ENCODE data around the gene KCTD20.

The KCTD20 gene

DNA sequence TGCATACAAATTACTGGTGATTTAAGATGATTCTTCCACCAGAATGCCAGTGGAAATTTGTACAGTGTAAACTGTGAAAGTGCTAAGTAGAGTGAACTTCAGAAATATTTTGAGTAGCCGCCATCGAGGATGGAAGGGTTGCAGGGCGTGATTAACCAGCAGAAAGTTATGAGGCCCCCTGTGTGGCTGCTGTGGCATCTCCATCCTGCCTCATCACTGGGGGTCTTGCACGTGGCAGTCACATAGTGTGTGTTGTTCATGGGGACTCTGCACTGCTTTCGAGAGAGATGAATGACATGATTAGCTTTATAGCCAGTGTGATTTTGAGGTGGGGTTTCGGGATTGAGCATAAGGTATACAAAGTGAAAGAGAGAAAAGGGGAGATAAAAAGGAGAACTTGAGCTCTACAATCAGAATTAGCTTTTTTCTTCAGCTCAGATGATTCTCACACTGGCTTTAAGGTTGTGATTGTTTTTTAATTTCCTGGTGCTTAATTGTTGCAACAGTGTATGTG lies 26.4 kb downstream of the KCTD20 start:
- no peaks in the 10 kb centered on the region for H3K9me2 ChIP-seq (replicated peaks; ENCODE audit: low read depth, low read length)
- H3F3A ChIP-seq (ENCODE audit: low read depth): no peaks in the 10 kb centered on the region
- no peak overlapping the region for H3K4me3 ChIP-seq (ENCODE audit: low read length, poor library complexity, severe bottlenecking)
- H2AFZ ChIP-seq (ENCODE audit: low read length): no peak overlapping the region
- H3K4me1 ChIP-seq (ENCODE audit: insufficient read depth, low read length, poor library complexity, severe bottlenecking): peaks cover 5% of the 10 kb centered on the region
- H4K20me1 ChIP-seq (ENCODE audit: insufficient read depth, low read length, poor library complexity, severe bottlenecking): peaks cover 15% of the 10 kb centered on the region
- no peak overlapping the region for H3K4me2 ChIP-seq (ENCODE audit: low read depth, low read length, poor library complexity, severe bottlenecking)
- TF ChIP-seq, protein P1, sequence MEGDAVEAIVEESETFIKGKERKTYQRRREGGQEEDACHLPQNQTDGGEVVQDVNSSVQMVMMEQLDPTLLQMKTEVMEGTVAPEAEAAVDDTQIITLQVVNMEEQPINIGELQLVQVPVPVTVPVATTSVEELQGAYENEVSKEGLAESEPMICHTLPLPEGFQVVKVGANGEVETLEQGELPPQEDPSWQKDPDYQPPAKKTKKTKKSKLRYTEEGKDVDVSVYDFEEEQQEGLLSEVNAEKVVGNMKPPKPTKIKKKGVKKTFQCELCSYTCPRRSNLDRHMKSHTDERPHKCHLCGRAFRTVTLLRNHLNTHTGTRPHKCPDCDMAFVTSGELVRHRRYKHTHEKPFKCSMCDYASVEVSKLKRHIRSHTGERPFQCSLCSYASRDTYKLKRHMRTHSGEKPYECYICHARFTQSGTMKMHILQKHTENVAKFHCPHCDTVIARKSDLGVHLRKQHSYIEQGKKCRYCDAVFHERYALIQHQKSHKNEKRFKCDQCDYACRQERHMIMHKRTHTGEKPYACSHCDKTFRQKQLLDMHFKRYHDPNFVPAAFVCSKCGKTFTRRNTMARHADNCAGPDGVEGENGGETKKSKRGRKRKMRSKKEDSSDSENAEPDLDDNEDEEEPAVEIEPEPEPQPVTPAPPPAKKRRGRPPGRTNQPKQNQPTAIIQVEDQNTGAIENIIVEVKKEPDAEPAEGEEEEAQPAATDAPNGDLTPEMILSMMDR (conservative IDR thresholded peaks at IDR 0.05; ENCODE audit: low read length): no peak
- TF ChIP-seq EZH2phosphoT487 (IDR thresholded peaks at IDR 0.05; ENCODE audit: borderline replicate concordance): no peak
- no peak overlapping the region for H3K9ac ChIP-seq (ENCODE audit: low read depth, low read length, poor library complexity, severe bottlenecking)
- H3K27me3 ChIP-seq (ENCODE audit: insufficient read depth, low read length, poor library complexity, severe bottlenecking): no peaks in the 10 kb centered on the region
- peaks cover 20% of the 10 kb centered on the region; the same call in 1 of the 2 replicates for H3K36me3 ChIP-seq (ENCODE audit: insufficient read depth, low read length)
- H3K9me3 ChIP-seq (ENCODE audit: insufficient read depth, low read depth, low read length): no peaks in the 10 kb centered on the region
- peaks cover 50% of the 10 kb centered on the region for H3K79me2 ChIP-seq (ENCODE audit: insufficient read depth, low read length)

- no peaks in the 10 kb centered on the region for H3K9me3 ChIP-seq (ENCODE audit: insufficient read depth, low read depth, low read length)
- peaks cover 5% of the 10 kb centered on the region for H3K4me1 ChIP-seq (ENCODE audit: insufficient read depth, low read length, poor library complexity, severe bottlenecking)
- H2AFZ ChIP-seq (ENCODE audit: low read length): no peak overlapping the region
- H3K9ac ChIP-seq (ENCODE audit: low read depth, low read length, poor library complexity, severe bottlenecking): no peak overlapping the region
- no peaks in the 10 kb centered on the region for H3F3A ChIP-seq (ENCODE audit: low read depth)
- H3K36me3 ChIP-seq (ENCODE audit: insufficient read depth, low read length): peaks cover 27% of the 10 kb centered on the region; the same call in 1 of the 2 replicates
- H3K9me2 ChIP-seq (replicated peaks; ENCODE audit: low read depth, low read length): no peaks in the 10 kb centered on the region
- TF ChIP-seq EZH2phosphoT487 (IDR thresholded peaks at IDR 0.05; ENCODE audit: borderline replicate concordance): no peak
- TF ChIP-seq, protein P1 (conservative IDR thresholded peaks at IDR 0.05; ENCODE audit: low read length): no peak
- H3K27me3 ChIP-seq (ENCODE audit: insufficient read depth, low read length, poor library complexity, severe bottlenecking): no peaks in the 10 kb centered on the region
- H3K4me3 ChIP-seq (ENCODE audit: low read length, poor library complexity, severe bottlenecking): no peak overlapping the region
- no peak overlapping the region for H3K4me2 ChIP-seq (ENCODE audit: low read depth, low read length, poor library complexity, severe bottlenecking)
- peaks cover 15% of the 10 kb centered on the region for H4K20me1 ChIP-seq (ENCODE audit: insufficient read depth, low read length, poor library complexity, severe bottlenecking)
- H3K79me2 ChIP-seq (ENCODE audit: insufficient read depth, low read length): peaks cover 43% of the 10 kb centered on the region
Measured at GRCh38 chr6:36469946-36470345, 27.1 kb downstream of the KCTD20 start.

DNA sequence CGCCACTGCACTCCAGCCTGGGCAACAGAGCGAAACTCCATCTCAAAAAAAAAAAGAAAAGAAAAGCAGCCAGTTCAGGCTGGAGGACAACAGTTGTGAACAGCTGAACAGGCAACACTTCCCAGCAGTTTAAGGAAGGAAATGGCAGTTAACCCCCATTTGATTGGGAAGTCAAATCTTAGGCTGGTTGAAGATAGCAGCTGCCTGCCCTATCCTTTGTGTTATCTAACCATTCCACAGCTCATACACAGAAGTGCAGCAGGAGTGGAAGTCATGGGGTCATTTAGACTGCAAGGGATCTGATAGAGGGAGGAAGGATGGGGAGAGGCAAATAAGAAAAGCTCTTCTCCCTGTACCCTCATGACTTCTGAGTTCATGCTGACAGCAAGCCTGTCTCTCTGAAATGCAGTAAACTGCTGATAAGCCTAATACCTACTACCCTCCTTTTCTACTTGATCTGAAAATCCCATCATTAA lies 35.3 kb downstream of the KCTD20 start:
- H2AFZ ChIP-seq (ENCODE audit: low read length): no peak overlapping the region
- H3K79me2 ChIP-seq (ENCODE audit: insufficient read depth, low read length): no peaks in the 10 kb centered on the region
- no peaks in the 10 kb centered on the region for H3K27me3 ChIP-seq (ENCODE audit: insufficient read depth, low read length, poor library complexity, severe bottlenecking)
- H3K9me3 ChIP-seq (ENCODE audit: insufficient read depth, low read depth, low read length): no peaks in the 10 kb centered on the region
- H3F3A ChIP-seq (ENCODE audit: low read depth): peaks cover 4% of the 10 kb centered on the region; the same call in 1 of the 2 replicates
- TF ChIP-seq, protein P1 (conservative IDR thresholded peaks at IDR 0.05; ENCODE audit: low read length): no peak
- TF ChIP-seq EZH2phosphoT487 (IDR thresholded peaks at IDR 0.05; ENCODE audit: borderline replicate concordance): no peak
- H4K20me1 ChIP-seq (ENCODE audit: insufficient read depth, low read length, poor library complexity, severe bottlenecking): no peaks in the 10 kb centered on the region
- peak overlapping the region; percentile 53 for H3K4me2 ChIP-seq (ENCODE audit: low read depth, low read length, poor library complexity, severe bottlenecking)
- no peak overlapping the region for H3K4me3 ChIP-seq (ENCODE audit: low read length, poor library complexity, severe bottlenecking)
- H3K36me3 ChIP-seq (ENCODE audit: insufficient read depth, low read length): peaks cover 45% of the 10 kb centered on the region; the same call in 1 of the 2 replicates
- no peaks in the 10 kb centered on the region for H3K9me2 ChIP-seq (replicated peaks; ENCODE audit: low read depth, low read length)
- peak overlapping the region; percentile 39 for H3K9ac ChIP-seq (ENCODE audit: low read depth, low read length, poor library complexity, severe bottlenecking)
- H3K4me1 ChIP-seq (ENCODE audit: insufficient read depth, low read length, poor library complexity, severe bottlenecking): peaks cover 23% of the 10 kb centered on the region
